Spinal cord (tissue), 10 donors: ENCODE results near the gene GPR101. TPM values are rescaled to one million over a fixed set of nuclear protein-coding genes. Genes with fewer than 3 reads are reported as not detected.
A peak's percentile ranks its signal among the peaks of the same experiment; 100 is the strongest.

Experiments used
- DNase-seq, 6 donors: peaks; one replicate each; pipeline versions ENCODE4 v3.0.0 to v3.0.0-alpha.2; 2013 to 2015; ENCODE audit warnings: low spot score in 6 of 6, low read depth in 4 of 6
- H3K27ac ChIP-seq: one replicate; pipeline ENCODE4 v1.5.1; 2013; ENCODE audit warnings: low read depth, low read length, control low read depth
- H3K27me3 ChIP-seq: one replicate; pipeline ENCODE4 v1.6.1; 2013; ENCODE audit warnings: low read length; ENCODE audit not compliant: control insufficient read depth, insufficient read depth
- H3K36me3 ChIP-seq: one replicate; pipeline ENCODE4 v1.6.1; 2013; ENCODE audit warnings: low read length; ENCODE audit not compliant: control insufficient read depth, insufficient read depth
- H3K4me1 ChIP-seq: one replicate; pipeline ENCODE4 v1.6.1; 2013; ENCODE audit warnings: low read length; ENCODE audit not compliant: control insufficient read depth, insufficient read depth
- H3K4me3 ChIP-seq: one replicate; pipeline ENCODE4 v1.5.1; 2013; ENCODE audit warnings: low read depth, low read length, control low read depth
- H3K9me3 ChIP-seq: one replicate; pipeline ENCODE4 v1.6.1; 2013; ENCODE audit warnings: low read length; ENCODE audit not compliant: control insufficient read depth, insufficient read depth
- WGBS: methylation state at CpG from one replicate; pipeline ENCODE4 v1.1.5; 2013; ENCODE audit warnings: missing lambda C conversion rate; ENCODE audit not compliant: insufficient coverage; 5-methylcytosine and 5-hydroxymethylcytosine counted together
- long read RNA-seq, 4 donors: transcript quantifications; one replicate each; lab custom pipeline, GENCODE V29; 2026
- polyA plus RNA-seq, 2 donors: library from polyadenylated mRNA; unstranded; fragments of 120-200 nt; gene quantifications; one replicate each; pipeline ENCODE4 v1.2.1, GENCODE V29; 2013; ENCODE audit not compliant: insufficient read length in 2 of 2
- total RNA-seq, 2 donors: library from RNA; depleted of rRNA in 1 of 2; stranded (reverse); fragments of 120-200 nt in 1 of 2; fragments of >200 nt in 1 of 2; gene quantifications; one replicate each; pipeline versions ENCODE4 v1.2.3 to v1.2.4, GENCODE V29; 2013 to 2014
- donor health status: healthy.

The GPR101 gene
- 1 to 10 TPM in 1 of 2 donors, under 1 TPM in 1; 0.44 to 1.9 TPM for total RNA-seq
- under 1 TPM; 0.32 to 0.55 TPM for polyA plus RNA-seq
- long read RNA-seq, donor 1, result 0 reads
- long read RNA-seq, donor 2, result 0 reads
- long read RNA-seq, donor 3, result 0 reads
- long read RNA-seq, donor 4, result 0 reads

GRCh38 chrX:137033774-137034507 lies at the start of gene GPR101:
GPR101 (minus strand) TSS chrX:137033995; CDS start chrX:137031674, 2,321 bp downstream.
- H3K4me1 ChIP-seq, result peaks cover 18% of the 10 kb centered on the region
- H3K27me3 ChIP-seq, result peaks cover 60% of the 10 kb centered on the region
- H3K4me3 ChIP-seq, result no peak within 1 kb of the TSS
- DNase-seq, result no peak
- 23% methylated on average over 63 of the region's 68 CpGs for WGBS
- H3K27ac ChIP-seq, result no peak within 1 kb of the TSS
- H3K36me3 ChIP-seq, result no peaks in the 10 kb centered on the region
- H3K9me3 ChIP-seq, result peaks cover 1% of the 10 kb centered on the region

- Histone ChIP-seq H3K27ac (no peak overlapping the region), H3K4me3 (no peak overlapping the region), H3K27me3 (no peaks in the 10 kb centered on the region), H3K4me1 (no peaks in the 10 kb centered on the region), H3K36me3 (no peaks in the 10 kb centered on the region), H3K9me3 (no peaks in the 10 kb centered on the region)
- DNase-seq, result no peak
- WGBS, result 86% methylated on average over 1 of the region's 2 CpGs
Observed at GRCh38 chrX:137081239-137081638, 47.4 kb upstream of the GPR101 start.

GRCh38 chrX:137072396-137072795 lies 38.6 kb upstream of the GPR101 start:
- DNase-seq, result no peak
- no peak overlapping the region for H3K4me3 ChIP-seq
- WGBS, result no CpG with 5 or more reads among the region's 1 CpG
- no peaks in the 10 kb centered on the region for H3K36me3 ChIP-seq
- H3K27ac ChIP-seq, result no peak overlapping the region
- no peaks in the 10 kb centered on the region for H3K4me1 ChIP-seq
- H3K27me3 ChIP-seq, result no peaks in the 10 kb centered on the region
- H3K9me3 ChIP-seq, result no peaks in the 10 kb centered on the region

- Histone ChIP-seq H3K4me1 (no peaks in the 10 kb centered on the region), H3K27ac (no peak overlapping the region), H3K36me3 (no peaks in the 10 kb centered on the region), H3K4me3 (no peak overlapping the region), H3K9me3 (no peaks in the 10 kb centered on the region), H3K27me3 (no peaks in the 10 kb centered on the region)
- WGBS, result 33% methylated on average over 1 of the region's 2 CpGs
- no peak for DNase-seq
Observed at GRCh38 chrX:137071596-137071995, 37.8 kb upstream of the GPR101 start.

GRCh38 chrX:137067147-137067546 lies 33.4 kb upstream of the GPR101 start:
- Histone ChIP-seq H3K27me3 (no peaks in the 10 kb centered on the region), H3K27ac (no peak overlapping the region), H3K9me3 (no peaks in the 10 kb centered on the region), H3K36me3 (no peaks in the 10 kb centered on the region), H3K4me1 (no peaks in the 10 kb centered on the region), H3K4me3 (no peak overlapping the region)
- no peak for DNase-seq
- WGBS, result 80% methylated on average over 1 of the region's 2 CpGs

- WGBS, result no CpG with 5 or more reads among the region's 4 CpGs
- Histone ChIP-seq H3K4me1 (no peaks in the 10 kb centered on the region), H3K4me3 (no peak overlapping the region), H3K9me3 (no peaks in the 10 kb centered on the region), H3K27me3 (no peaks in the 10 kb centered on the region), H3K36me3 (no peaks in the 10 kb centered on the region), H3K27ac (no peak overlapping the region)
- peak in 1 of 6 donors; percentile 32 for DNase-seq
Observed at GRCh38 chrX:137062915-137063617, 29.3 kb upstream of the GPR101 start.

- H3K27me3 ChIP-seq, result peaks cover 6% of the 10 kb centered on the region
- H3K36me3 ChIP-seq, result no peaks in the 10 kb centered on the region
- H3K27ac ChIP-seq, result no peak overlapping the region
- H3K4me1 ChIP-seq, result no peaks in the 10 kb centered on the region
- DNase-seq, result no peak
- WGBS, result no CpG with 5 or more reads among the region's 2 CpGs
- H3K4me3 ChIP-seq, result no peak overlapping the region
- no peaks in the 10 kb centered on the region for H3K9me3 ChIP-seq
Observed at GRCh38 chrX:137058339-137059127, 24.7 kb upstream of the GPR101 start.

GRCh38 chrX:137052643-137053235 lies 18.9 kb upstream of the GPR101 start:
- no peaks in the 10 kb centered on the region for H3K36me3 ChIP-seq
- peaks cover 20% of the 10 kb centered on the region for H3K27me3 ChIP-seq
- no peaks in the 10 kb centered on the region for H3K9me3 ChIP-seq
- no peak overlapping the region for H3K27ac ChIP-seq
- WGBS, result 32% methylated on average over 30 of the region's 37 CpGs
- peaks cover 12% of the 10 kb centered on the region for H3K4me1 ChIP-seq
- DNase-seq, result peak in 2 of 6 donors; percentile 32 to 76
- peak overlapping the region; percentile 40 for H3K4me3 ChIP-seq

GRCh38 chrX:137051978-137052642 lies 18.3 kb upstream of the GPR101 start:
- Histone ChIP-seq H3K9me3 (no peaks in the 10 kb centered on the region), H3K36me3 (no peaks in the 10 kb centered on the region), H3K4me3 (peak overlapping the region; percentile 40), H3K27me3 (peaks cover 20% of the 10 kb centered on the region), H3K4me1 (peaks cover 12% of the 10 kb centered on the region), H3K27ac (no peak overlapping the region)
- WGBS, result 20% methylated on average over 36 of the region's 37 CpGs
- DNase-seq, result peak in 4 of 6 donors; percentile 28 to 85 (median 54)
